Colon (tissue), 2 donors: ENCODE measurements around the gene CNTN5.

Experiments used
- FAIRE-seq: peaks from 2 replicates; lab custom pipeline; 2012; peaks lifted over from hg19 to GRCh38; lab: Jason Lieb, UNC
- donor health status: control.
- donor health status: control.

CNTN5 gene

GRCh38 chr11:99509863-99510262, 489.1 kb downstream of the CNTN5 start:
- FAIRE-seq: no peak

- FAIRE-seq: no peak
Observed at GRCh38 chr11:99513368-99513767, 492.6 kb downstream of the CNTN5 start.

GRCh38 chr11:99519095-99519494, 498.3 kb downstream of the CNTN5 start:
- FAIRE-seq: no peak

- FAIRE-seq: peak; percentile 5
Observed at GRCh38 chr11:99522467-99523173, 501.9 kb downstream of the CNTN5 start.

GRCh38 chr11:99531468-99531867, 510.7 kb downstream of the CNTN5 start:
- FAIRE-seq: no peak

GRCh38 chr11:99534812-99535211, 514.1 kb downstream of the CNTN5 start:
- FAIRE-seq: no peak

- FAIRE-seq: no peak
Observed at GRCh38 chr11:99535406-99535805, 514.7 kb downstream of the CNTN5 start.

- FAIRE-seq: no peak
Observed at GRCh38 chr11:99535819-99536218, 515.1 kb downstream of the CNTN5 start.

GRCh38 chr11:99537681-99538080, 516.9 kb downstream of the CNTN5 start:
- no peak for FAIRE-seq

GRCh38 chr11:99545616-99546015, 524.9 kb downstream of the CNTN5 start:
- no peak for FAIRE-seq

GRCh38 chr11:99548264-99548663, 527.5 kb downstream of the CNTN5 start:
- FAIRE-seq: no peak

GRCh38 chr11:99554232-99554903, 533.6 kb downstream of the CNTN5 start:
- FAIRE-seq: no peak

- no peak for FAIRE-seq
Observed at GRCh38 chr11:99555486-99555885, 534.7 kb downstream of the CNTN5 start.

GRCh38 chr11:99565333-99565732, 544.6 kb downstream of the CNTN5 start:
- FAIRE-seq: no peak

- FAIRE-seq: no peak
Observed at GRCh38 chr11:99567334-99567956, 546.7 kb downstream of the CNTN5 start.

- no peak for FAIRE-seq
Observed at GRCh38 chr11:99568808-99569207, 548.1 kb downstream of the CNTN5 start.

GRCh38 chr11:99571094-99571493, 550.3 kb downstream of the CNTN5 start:
- FAIRE-seq: no peak

- no peak for FAIRE-seq
Observed at GRCh38 chr11:99584830-99585229, 564.1 kb downstream of the CNTN5 start.

GRCh38 chr11:99585606-99586005, 564.9 kb downstream of the CNTN5 start:
- no peak for FAIRE-seq

GRCh38 chr11:99589771-99590170, 569.0 kb downstream of the CNTN5 start:
- no peak for FAIRE-seq

- FAIRE-seq: no peak
Observed at GRCh38 chr11:99592266-99592665, 571.5 kb downstream of the CNTN5 start.

- FAIRE-seq: no peak
Observed at GRCh38 chr11:99593197-99593596, 572.4 kb downstream of the CNTN5 start.

- no peak for FAIRE-seq
Observed at GRCh38 chr11:99601179-99601578, 580.4 kb downstream of the CNTN5 start.
